ENCODE data around the gene ABCC11. TPM values are rescaled to one million over a fixed set of nuclear protein-coding genes. Genes with fewer than 3 reads are reported as not detected.
A peak's percentile ranks its signal among the peaks of the same experiment; 100 is the strongest.

Gene ABCC11
- total and polyA plus RNA-seq, 2 of the 13 experiments (the other 11 are each of a cell fraction or from before 2014, with no cell fraction given) = 1.0 to 1.4 TPM

DNA sequence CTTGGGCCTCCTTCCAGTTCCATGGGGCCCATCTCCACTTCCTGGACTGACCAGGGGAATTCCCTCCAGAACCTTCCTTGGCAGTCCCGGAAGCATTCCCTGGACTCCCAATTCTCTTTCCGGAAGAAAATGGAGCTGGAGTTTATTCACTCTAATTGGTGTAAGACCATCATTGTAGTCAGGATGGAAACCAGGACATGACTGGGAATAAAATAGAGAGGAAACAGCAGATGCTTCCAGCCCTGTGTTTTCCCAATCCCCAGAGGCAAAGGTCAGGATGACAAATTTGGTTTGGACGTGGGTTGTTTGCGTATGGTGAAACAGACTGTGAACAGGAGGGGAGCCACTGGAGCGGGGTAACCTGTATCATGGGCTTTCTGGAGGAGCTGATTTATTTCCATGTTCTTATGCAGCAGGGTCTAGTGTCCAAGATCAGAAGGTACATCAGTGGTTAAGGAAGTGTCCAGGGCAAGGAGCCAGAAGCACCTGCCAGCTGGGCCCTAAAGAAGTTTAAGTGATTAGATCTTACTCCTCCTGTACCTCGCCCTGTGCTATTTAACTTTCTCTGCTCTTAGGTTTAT is 11.7 kb downstream of the ABCC11 start (continued):
- TF ChIP-seq, protein P1, sequence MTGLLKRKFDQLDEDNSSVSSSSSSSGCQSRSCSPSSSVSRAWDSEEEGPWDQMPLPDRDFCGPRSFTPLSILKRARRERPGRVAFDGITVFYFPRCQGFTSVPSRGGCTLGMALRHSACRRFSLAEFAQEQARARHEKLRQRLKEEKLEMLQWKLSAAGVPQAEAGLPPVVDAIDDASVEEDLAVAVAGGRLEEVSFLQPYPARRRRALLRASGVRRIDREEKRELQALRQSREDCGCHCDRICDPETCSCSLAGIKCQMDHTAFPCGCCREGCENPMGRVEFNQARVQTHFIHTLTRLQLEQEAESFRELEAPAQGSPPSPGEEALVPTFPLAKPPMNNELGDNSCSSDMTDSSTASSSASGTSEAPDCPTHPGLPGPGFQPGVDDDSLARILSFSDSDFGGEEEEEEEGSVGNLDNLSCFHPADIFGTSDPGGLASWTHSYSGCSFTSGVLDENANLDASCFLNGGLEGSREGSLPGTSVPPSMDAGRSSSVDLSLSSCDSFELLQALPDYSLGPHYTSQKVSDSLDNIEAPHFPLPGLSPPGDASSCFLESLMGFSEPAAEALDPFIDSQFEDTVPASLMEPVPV (CRISPR knock-in tag; IDR thresholded peaks at IDR 0.05) = peak; percentile 37; the same call in 1 of the 2 replicates
- no peak for TF ChIP-seq SKI (IDR thresholded peaks at IDR 0.05; ENCODE audit: partially characterized antibody)
- no peak for TF ChIP-seq MAFG (CRISPR knock-in tag; IDR thresholded peaks at IDR 0.05)
- TF ChIP-seq ARNT (IDR thresholded peaks at IDR 0.05) = no peak
- no peak for TF ChIP-seq TBP (CRISPR knock-in tag; IDR thresholded peaks at IDR 0.05)
- TF ChIP-seq SIX4 (CRISPR knock-in tag; IDR thresholded peaks at IDR 0.05) = no peak
- no peak for TF ChIP-seq AGO2 (optimal IDR thresholded peaks at IDR 0.05; ENCODE audit: low read depth, low read length)
- peak; percentile 66 for TF ChIP-seq YY1 (IDR thresholded peaks at IDR 0.05; ENCODE audit: insufficient read depth, insufficient replicate concordance, low read depth, low read length)
- TF ChIP-seq GABPB1 (CRISPR knock-in tag; IDR thresholded peaks at IDR 0.05) = peak; percentile 75
- TF ChIP-seq NFYC (CRISPR knock-in tag; IDR thresholded peaks at IDR 0.05) = peak; percentile 17; the same call in 1 of the 2 replicates
- TF ChIP-seq ZNF205 (CRISPR knock-in tag; IDR thresholded peaks at IDR 0.05) = peak; percentile 86; the same call in 1 of the 2 replicates
- TF ChIP-seq MAZ (IDR thresholded peaks at IDR 0.05; ENCODE audit: borderline replicate concordance, low read depth, low read length) = no peak
- peak; percentile 28; the same call in 1 of the 2 replicates for TF ChIP-seq MAZ (CRISPR knock-in tag; IDR thresholded peaks at IDR 0.05; ENCODE audit: low read depth)
- peak; percentile 61; the same call in 1 of the 2 replicates for TF ChIP-seq TARDBP (CRISPR knock-in tag; IDR thresholded peaks at IDR 0.05)
- TF ChIP-seq ATF2 (CRISPR knock-in tag; IDR thresholded peaks at IDR 0.05) = peak; percentile 43
- no peak for TF ChIP-seq MXD1 (CRISPR knock-in tag; IDR thresholded peaks at IDR 0.05)
- TF ChIP-seq ZNF350 (CRISPR knock-in tag; IDR thresholded peaks at IDR 0.05; ENCODE audit: borderline replicate concordance, low read depth) = no peak; the same call in 1 of the 2 replicates
- TF ChIP-seq, protein P2, sequence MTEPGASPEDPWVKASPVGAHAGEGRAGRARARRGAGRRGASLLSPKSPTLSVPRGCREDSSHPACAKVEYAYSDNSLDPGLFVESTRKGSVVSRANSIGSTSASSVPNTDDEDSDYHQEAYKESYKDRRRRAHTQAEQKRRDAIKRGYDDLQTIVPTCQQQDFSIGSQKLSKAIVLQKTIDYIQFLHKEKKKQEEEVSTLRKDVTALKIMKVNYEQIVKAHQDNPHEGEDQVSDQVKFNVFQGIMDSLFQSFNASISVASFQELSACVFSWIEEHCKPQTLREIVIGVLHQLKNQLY (CRISPR knock-in tag; IDR thresholded peaks at IDR 0.05) = no peak
- TF ChIP-seq ZNF124 (CRISPR knock-in tag; IDR thresholded peaks at IDR 0.05) = peak; percentile 72; the same call in 1 of the 2 replicates
- peak; percentile 98 for TF ChIP-seq NR2C2 (CRISPR knock-in tag; IDR thresholded peaks at IDR 0.05; ENCODE audit: borderline replicate concordance)
- TF ChIP-seq, protein P3, sequence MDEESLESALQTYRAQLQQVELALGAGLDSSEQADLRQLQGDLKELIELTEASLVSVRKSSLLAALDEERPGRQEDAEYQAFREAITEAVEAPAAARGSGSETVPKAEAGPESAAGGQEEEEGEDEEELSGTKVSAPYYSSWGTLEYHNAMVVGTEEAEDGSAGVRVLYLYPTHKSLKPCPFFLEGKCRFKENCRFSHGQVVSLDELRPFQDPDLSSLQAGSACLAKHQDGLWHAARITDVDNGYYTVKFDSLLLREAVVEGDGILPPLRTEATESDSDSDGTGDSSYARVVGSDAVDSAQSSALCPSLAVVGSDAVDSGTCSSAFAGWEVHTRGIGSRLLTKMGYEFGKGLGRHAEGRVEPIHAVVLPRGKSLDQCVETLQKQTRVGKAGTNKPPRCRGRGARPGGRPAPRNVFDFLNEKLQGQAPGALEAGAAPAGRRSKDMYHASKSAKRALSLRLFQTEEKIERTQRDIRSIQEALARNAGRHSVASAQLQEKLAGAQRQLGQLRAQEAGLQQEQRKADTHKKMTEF (CRISPR knock-in tag; IDR thresholded peaks at IDR 0.05) = peak; percentile 79; the same call in 1 of the 2 replicates
- TF ChIP-seq ZNF235 (CRISPR knock-in tag; IDR thresholded peaks at IDR 0.05; ENCODE audit: borderline replicate concordance) = no peak
- TF ChIP-seq ZNF678 (CRISPR knock-in tag; IDR thresholded peaks at IDR 0.05) = no peak
- peak; percentile 58 for TF ChIP-seq HIVEP1 (CRISPR knock-in tag; IDR thresholded peaks at IDR 0.05)

All from HepG2 (cell line).